Measurements from ENCODE around the gene DISC1. TPM values are rescaled to one million over a fixed set of nuclear protein-coding genes. Genes with fewer than 3 reads are reported as not detected.

DISC1 gene
- polyA plus RNA-seq, 1 donor from 2014 or later = 0.84 TPM

- Histone ChIP-seq H3K9ac (ENCODE audit: low read length) (no peak overlapping the region), H3K79me2 (replicated peaks; ENCODE audit: insufficient read depth, low read length) (no peaks in the 10 kb centered on the region), H2AFZ (ENCODE audit: low read depth, low read length) (no peak overlapping the region)
Observed at GRCh38 chr1:232033285-232033684, 406.7 kb downstream of the DISC1 start.

GRCh38 chr1:232034556-232034955 is 408.0 kb downstream of the DISC1 start:
- Histone ChIP-seq H3K9me3 (ENCODE audit: low read length) (no peaks in the 10 kb centered on the region), H3K27ac (ENCODE audit: low read length) (no peak overlapping the region), H3K4me3 (ENCODE audit: low read length) (no peak overlapping the region), H3F3A (ENCODE audit: insufficient read depth, low read length, poor library complexity, severe bottlenecking) (no peaks in the 10 kb centered on the region), H3K79me2 (replicated peaks; ENCODE audit: insufficient read depth, low read length) (no peaks in the 10 kb centered on the region), H3K4me2 (ENCODE audit: low read length) (no peak overlapping the region), H3K27me3 (ENCODE audit: insufficient read depth, low read depth, low read length) (no peaks in the 10 kb centered on the region), H3K9ac (ENCODE audit: low read length) (no peak overlapping the region), H3K36me3 (ENCODE audit: insufficient read depth, low read length) (no peaks in the 10 kb centered on the region), H3K9me2 (ENCODE audit: insufficient read depth, low read length) (no peaks in the 10 kb centered on the region), H4K20me1 (ENCODE audit: insufficient read depth) (no peaks in the 10 kb centered on the region), H2AFZ (ENCODE audit: low read depth, low read length) (no peak overlapping the region)
- TF ChIP-seq REST (IDR thresholded peaks at IDR 0.05; ENCODE audit: borderline replicate concordance) (no peak), CTCF (IDR thresholded peaks at IDR 0.05; ENCODE audit: poor library complexity, severe bottlenecking) (no peak), EP300 (conservative IDR thresholded peaks at IDR 0.05; ENCODE audit: poor library complexity, severe bottlenecking) (no peak), EZH2 (IDR thresholded peaks at IDR 0.05; ENCODE audit: borderline replicate concordance, insufficient read depth, low read length, poor library complexity, severe bottlenecking) (no peak), MXI1 (conservative IDR thresholded peaks at IDR 0.05; ENCODE audit: poor library complexity, severe bottlenecking) (no peak), SMC3 (conservative IDR thresholded peaks at IDR 0.05; ENCODE audit: poor library complexity) (no peak)

More at GRCh38 chr1:232033285-232033684, 406.7 kb downstream of the DISC1 start:
- H3K36me3 ChIP-seq (ENCODE audit: insufficient read depth, low read length) = no peaks in the 10 kb centered on the region
- no peaks in the 10 kb centered on the region for H3K9me3 ChIP-seq (ENCODE audit: low read length)
- H3K4me2 ChIP-seq (ENCODE audit: low read length) = no peak overlapping the region
- no peaks in the 10 kb centered on the region for H4K20me1 ChIP-seq (ENCODE audit: insufficient read depth)
- no peaks in the 10 kb centered on the region for H3K27me3 ChIP-seq (ENCODE audit: insufficient read depth, low read depth, low read length)
- H3K9me2 ChIP-seq (ENCODE audit: insufficient read depth, low read length) = no peaks in the 10 kb centered on the region
- H3F3A ChIP-seq (ENCODE audit: insufficient read depth, low read length, poor library complexity, severe bottlenecking) = no peaks in the 10 kb centered on the region
- TF ChIP-seq EP300 (conservative IDR thresholded peaks at IDR 0.05; ENCODE audit: poor library complexity, severe bottlenecking) (no peak), MXI1 (conservative IDR thresholded peaks at IDR 0.05; ENCODE audit: poor library complexity, severe bottlenecking) (no peak), EZH2 (IDR thresholded peaks at IDR 0.05; ENCODE audit: borderline replicate concordance, insufficient read depth, low read length, poor library complexity, severe bottlenecking) (no peak), POLR2AphosphoS5 (IDR thresholded peaks at IDR 0.05) (no peak), SMC3 (conservative IDR thresholded peaks at IDR 0.05; ENCODE audit: poor library complexity) (no peak), TAF1 (IDR thresholded peaks at IDR 0.05; ENCODE audit: low read depth) (no peak), REST (IDR thresholded peaks at IDR 0.05; ENCODE audit: borderline replicate concordance) (no peak), CTCF (IDR thresholded peaks at IDR 0.05; ENCODE audit: poor library complexity, severe bottlenecking) (no peak), RAD21 (conservative IDR thresholded peaks at IDR 0.05) (no peak)
- H3K27ac ChIP-seq (ENCODE audit: low read length) = no peak overlapping the region
- no peak overlapping the region for H3K4me3 ChIP-seq (ENCODE audit: low read length)

Measured in neural cell (in vitro differentiated cells).